B cell (primary cell): ENCODE data around the gene SSBP3. TPM values are rescaled to one million over a fixed set of nuclear protein-coding genes. Genes with fewer than 3 reads are reported as not detected.

Source experiments
- ATAC-seq: fragments of 200-7000 bp; cut with Tn5 transposase; one replicate; pipeline ENCODE4 v1.10.0; 2021; ENCODE audit warnings: low read depth, mild to moderate bottlenecking, moderate number of reproducible peaks, moderate library complexity
- CTCF ChIA-PET: fragments of 350-600 bp; sonication (Branson Sonifier 250); formaldehyde crosslinking; loops from one replicate; lab custom pipeline; 2021; ENCODE audit warnings: antibody characterized with exemption, inconsistent platforms; lab: Charles Lee
- POLR2A ChIA-PET: fragments of 350-600 bp; sonication (Branson Sonifier 250); formaldehyde crosslinking; loops from one replicate; lab custom pipeline; 2021; ENCODE audit warnings: antibody characterized with exemption; lab: Charles Lee
- DNase-seq: peaks from one replicate; pipeline ENCODE4 v3.0.0; 2013
- H2AFZ ChIP-seq: 2 replicates; pipeline ENCODE4 v1.6.1; 2012; ENCODE audit warnings: mild to moderate bottlenecking, low read depth, low read length; ENCODE audit not compliant: insufficient read depth, poor library complexity, severe bottlenecking
- H3K27ac ChIP-seq, 2 donors: 1 replicate in 1 of 2; 2 replicates in 1 of 2; pipeline ENCODE4 v1.5.1; 2012 to 2013; ENCODE audit warnings: low read length in 2 of 2, mild to moderate bottlenecking in 2 of 2, moderate library complexity in 1 of 2
- H3K27me3 ChIP-seq, 4 experiments: fragments of 200-600 bp in 1 of 4; sonication (generic) in 1 of 4; replicated peaks in 1 of 4; 1 replicate in 2 of 4; 2 replicates in 2 of 4; pipeline versions ENCODE4 v1.6.1 to v1.7.0; 2013 to 2016; ENCODE audit warnings: low read length in 3 of 4, mild to moderate bottlenecking in 2 of 4, mixed read lengths in 1 of 4, moderate library complexity in 1 of 4; ENCODE audit not compliant: insufficient read depth in 4 of 4, control insufficient read depth in 3 of 4; ENCODE audit errors: control extremely low read depth in 1 of 4
- H3K36me3 ChIP-seq, 2 experiments: replicated peaks in 1 of 2; 1 replicate in 1 of 2; 2 replicates in 1 of 2; pipeline versions ENCODE4 v1.6.1 to v1.7.1; 2013; ENCODE audit warnings: low read length in 1 of 2; ENCODE audit not compliant: insufficient read depth in 2 of 2, control insufficient read depth in 1 of 2; ENCODE audit errors: control extremely low read depth in 1 of 2, extremely low read depth in 1 of 2
- H3K4me1 ChIP-seq, 2 donors: fragments of 200-600 bp in 1 of 2; sonication (generic) in 1 of 2; 1 replicate in 1 of 2; 2 replicates in 1 of 2; pipeline versions ENCODE4 v1.5.1 to v1.6.1; 2013 to 2017; ENCODE audit warnings: low read length in 2 of 2; ENCODE audit not compliant: control insufficient read depth in 2 of 2, insufficient read depth in 2 of 2
- H3K4me2 ChIP-seq: replicated peaks from 2 replicates; pipeline ENCODE3; 2012; ENCODE audit warnings: mild to moderate bottlenecking, low read depth, low read length; ENCODE audit not compliant: poor library complexity, severe bottlenecking
- H3K4me3 ChIP-seq, 5 experiments: fragments of 200-600 bp in 1 of 5; sonication (generic) in 1 of 5; 1 replicate in 3 of 5; 2 replicates in 2 of 5; pipeline versions ENCODE4 v1.5.1 to v1.7.0; 2011 to 2016; ENCODE audit warnings: low read length in 4 of 5, mild to moderate bottlenecking in 4 of 5, low read depth in 2 of 5, control low read depth in 1 of 5, moderate library complexity in 1 of 5; ENCODE audit not compliant: insufficient read depth in 1 of 5; ENCODE audit errors: control extremely low read depth in 1 of 5, extremely low read depth in 1 of 5
- H3K79me2 ChIP-seq: fragments of 200-600 bp; sonication (generic); one replicate; pipeline ENCODE4 v1.6.0; 2016; ENCODE audit warnings: low read length; ENCODE audit not compliant: control insufficient read depth, insufficient read depth
- H3K9ac ChIP-seq: fragments of 200-600 bp; sonication (generic); 2 replicates; pipeline ENCODE4 v1.6.1; 2017; ENCODE audit warnings: mild to moderate bottlenecking, low read length, moderate library complexity
- H3K9me3 ChIP-seq, 3 donors: one replicate each; pipeline versions ENCODE4 v1.6.1 to v1.7.1; 2013; ENCODE audit warnings: low read length in 2 of 3; ENCODE audit not compliant: control insufficient read depth in 2 of 3, insufficient read depth in 1 of 3; ENCODE audit errors: control extremely low read depth in 1 of 3
- H4K20me1 ChIP-seq: 2 replicates; pipeline ENCODE4 v1.6.0; 2012; ENCODE audit warnings: mild to moderate bottlenecking, low read length; ENCODE audit not compliant: insufficient read depth, control insufficient read depth, poor library complexity, severe bottlenecking
- H3K27ac Mint-ChIP-seq: one replicate; pipeline ENCODE4 v1.8.0; 2021; ENCODE audit warnings: mixed read lengths
- H3K27me3 Mint-ChIP-seq: one replicate; pipeline ENCODE4 v1.8.0; 2021; ENCODE audit warnings: mixed read lengths
- H3K4me1 Mint-ChIP-seq: one replicate; pipeline ENCODE4 v1.8.0; 2021; ENCODE audit warnings: mixed read lengths
- H3K4me3 Mint-ChIP-seq: one replicate; pipeline ENCODE4 v1.8.0; 2021; ENCODE audit warnings: mixed read lengths
- H3K9me3 Mint-ChIP-seq: one replicate; pipeline ENCODE4 v1.8.0; 2022; ENCODE audit warnings: mixed read lengths; ENCODE audit not compliant: insufficient read depth
- CTCF ChIP-seq: fragments of 200-600 bp; IDR thresholded peaks from one replicate; pipeline ENCODE4 v1.8.0; 2022; ENCODE audit warnings: antibody characterized with exemption, mild to moderate bottlenecking
- EZH2 ChIP-seq: IDR thresholded peaks from 2 replicates; pipeline ENCODE4 v1.6.1; 2012; ENCODE audit warnings: borderline replicate concordance, low read depth, mild to moderate bottlenecking, moderate library complexity, low read length; ENCODE audit not compliant: insufficient read depth, poor library complexity, severe bottlenecking
- WGBS: methylation state at CpG from one replicate; pipeline ENCODE4 v1.1.5; 2013; ENCODE audit warnings: missing lambda C conversion rate; ENCODE audit not compliant: insufficient coverage; 5-methylcytosine and 5-hydroxymethylcytosine counted together
- intact Hi-C: fragments of 100-400 bp; cut with micrococcal nuclease; formaldehyde crosslinking; loops from one replicate; pipeline ENCODE4 v1.10.0; 2022
- polyA plus RNA-seq: library from polyadenylated mRNA; depleted of rRNA; stranded (reverse); fragments of >200 nt; gene quantifications from 2 replicates; pipeline ENCODE4 v1.2.3, GENCODE V29; 2012
- total RNA-seq, 2 donors: library from RNA; stranded (reverse); fragments of 120-200 nt in 1 of 2; gene quantifications; 1 replicate in 1 of 2; 2 replicates in 1 of 2; pipeline versions ENCODE4 v1.2.3 to v1.2.4, GENCODE V29; 2013 to 2022

The SSBP3 gene
- total and polyA plus RNA-seq, 2 donors (not counting 1 experiment from before 2014, with no cell fraction given) = 16.9 to 30.7 TPM

- H3K36me3 ChIP-seq = peaks cover 0 to 52% of the 10 kb centered on the region in 2 experiments
- 71% methylated on average over 12 of the region's 18 CpGs for WGBS
- CTCF ChIA-PET = no interaction called here
- Mint-ChIP-seq H3K4me1 (no peaks in the 10 kb centered on the region), H3K4me3 (no peak overlapping the region), H3K27ac (no peak overlapping the region), H3K27me3 (no peaks in the 10 kb centered on the region), H3K9me3 (no peaks in the 10 kb centered on the region)
- no peak overlapping the region for H3K4me2 ChIP-seq
- no peak overlapping the region for H2AFZ ChIP-seq
- H3K4me1 ChIP-seq = no peaks in the 10 kb centered on the region
- no peaks in the 10 kb centered on the region for H3K27me3 ChIP-seq
- no peaks in the 10 kb centered on the region for H4K20me1 ChIP-seq
- H3K9ac ChIP-seq = no peak overlapping the region
- H3K79me2 ChIP-seq = no peaks in the 10 kb centered on the region
- intact Hi-C loops = no loop called here
- no peak overlapping the region for H3K27ac ChIP-seq
- H3K9me3 ChIP-seq = no peaks in the 10 kb centered on the region
- ATAC-seq = no peak
- POLR2A ChIA-PET = no interaction called here
- DNase-seq = no peak
- TF ChIP-seq CTCF (no peak), EZH2 (no peak)
- no peak overlapping the region for H3K4me3 ChIP-seq
These were observed 186.0 kb downstream of the SSBP3 start for GRCh38 chr1:54220004-54220811.

- intact Hi-C loops = no loop called here
- no peaks in the 10 kb centered on the region for H3K9me3 ChIP-seq
- H3K4me1 ChIP-seq = no peaks in the 10 kb centered on the region
- WGBS = 100% methylated on average over 2 of the region's 3 CpGs
- no peak overlapping the region for H3K4me3 ChIP-seq
- H3K9ac ChIP-seq = no peak overlapping the region
- ATAC-seq (no peak), DNase-seq (no peak)
- H3K4me2 ChIP-seq = no peak overlapping the region
- Mint-ChIP-seq H3K9me3 (no peaks in the 10 kb centered on the region), H3K4me3 (no peak overlapping the region), H3K27ac (peak overlapping the region; percentile 35), H3K27me3 (no peaks in the 10 kb centered on the region), H3K4me1 (no peaks in the 10 kb centered on the region)
- no peak for TF ChIP-seq CTCF
- no peak for TF ChIP-seq EZH2
- ChIA-PET CTCF (no interaction called here), POLR2A (no interaction called here)
- H2AFZ ChIP-seq = no peak overlapping the region
- H4K20me1 ChIP-seq = no peaks in the 10 kb centered on the region
- H3K27me3 ChIP-seq = no peaks in the 10 kb centered on the region
- no peaks in the 10 kb centered on the region for H3K79me2 ChIP-seq
- peaks cover 0 to 58% of the 10 kb centered on the region in 2 experiments for H3K36me3 ChIP-seq
- H3K27ac ChIP-seq = no peak overlapping the region
These were observed 186.5 kb downstream of the SSBP3 start for GRCh38 chr1:54219688-54220003.
